Upper lobe of right lung (tissue), 1 donor: ENCODE data around the gene RFESD. TPM values are rescaled to one million over a fixed set of nuclear protein-coding genes. Genes with fewer than 3 reads are reported as not detected.

Experiments
- ATAC-seq: fragments of 200-7000 bp; cut with Tn5 transposase; one replicate; pipeline ENCODE4 v1.9.1; 2020; ENCODE audit warnings: mild to moderate bottlenecking, moderate library complexity
- DNase-seq: peaks from one replicate; pipeline ENCODE4 v3.0.0-alpha.2; 2020
- H3K27ac ChIP-seq: fragments of 200-600 bp; one replicate; pipeline ENCODE4 v1.8.0; 2022
- H3K27me3 ChIP-seq: fragments of 200-600 bp; one replicate; pipeline ENCODE4 v1.8.0; 2022; ENCODE audit warnings: mild to moderate bottlenecking
- H3K36me3 ChIP-seq: fragments of 200-600 bp; one replicate; pipeline ENCODE4 v1.8.0; 2022
- H3K4me1 ChIP-seq: fragments of 200-600 bp; one replicate; pipeline ENCODE4 v1.8.0; 2022
- H3K4me3 ChIP-seq: fragments of 200-600 bp; one replicate; pipeline ENCODE4 v1.8.0; 2022; ENCODE audit warnings: mild to moderate bottlenecking
- H3K9me3 ChIP-seq: fragments of 200-600 bp; one replicate; pipeline ENCODE4 v1.8.0; 2022
- intact Hi-C: fragments of 100-400 bp; cut with DNase I; formaldehyde crosslinking; loops from one replicate; pipeline ENCODE4 v1.11.0; 2022
- total RNA-seq: library from RNA; stranded (reverse); fragmentation: NEBNext Ultra II Directional; extraction: Animal tissue kit (Norgen Biotek cat#: 25700); gene quantifications from one replicate; pipeline ENCODE4 v1.2.1, GENCODE V29; 2021
- TF ChIP-seq, protein P1 (sequence below): fragments of 200-600 bp; IDR thresholded peaks from one replicate; pipeline ENCODE4 v1.8.0; 2022; ENCODE audit warnings: antibody characterized with exemption
- donor health status: DM: no; HTN: yes; CAD: no; lungs with severe emphysema.

Gene RFESD
- total RNA-seq, 1 donor from 2014 or later: 3.7 TPM

DNA sequence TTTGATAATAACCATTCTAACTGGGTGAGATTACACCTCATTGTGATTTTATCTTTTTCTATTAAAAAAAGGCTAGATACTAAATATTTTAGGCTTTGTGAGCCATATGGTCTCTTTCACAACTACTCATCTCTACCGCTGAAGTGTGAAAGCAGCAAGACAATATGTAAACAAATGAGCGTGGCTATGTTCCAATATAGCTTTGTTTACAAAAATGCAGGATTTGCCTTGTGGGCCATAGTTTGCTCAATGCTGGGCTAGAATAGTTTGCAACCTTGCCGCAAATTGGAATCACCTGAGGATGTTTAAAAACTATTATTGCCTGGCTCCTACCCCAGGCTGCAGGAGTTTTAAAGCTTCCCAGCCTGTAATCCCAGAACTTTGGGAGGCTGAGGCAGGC is 36.9 kb upstream of the RFESD start:
- intact Hi-C loops: no loop called here
- TF ChIP-seq, protein P1, sequence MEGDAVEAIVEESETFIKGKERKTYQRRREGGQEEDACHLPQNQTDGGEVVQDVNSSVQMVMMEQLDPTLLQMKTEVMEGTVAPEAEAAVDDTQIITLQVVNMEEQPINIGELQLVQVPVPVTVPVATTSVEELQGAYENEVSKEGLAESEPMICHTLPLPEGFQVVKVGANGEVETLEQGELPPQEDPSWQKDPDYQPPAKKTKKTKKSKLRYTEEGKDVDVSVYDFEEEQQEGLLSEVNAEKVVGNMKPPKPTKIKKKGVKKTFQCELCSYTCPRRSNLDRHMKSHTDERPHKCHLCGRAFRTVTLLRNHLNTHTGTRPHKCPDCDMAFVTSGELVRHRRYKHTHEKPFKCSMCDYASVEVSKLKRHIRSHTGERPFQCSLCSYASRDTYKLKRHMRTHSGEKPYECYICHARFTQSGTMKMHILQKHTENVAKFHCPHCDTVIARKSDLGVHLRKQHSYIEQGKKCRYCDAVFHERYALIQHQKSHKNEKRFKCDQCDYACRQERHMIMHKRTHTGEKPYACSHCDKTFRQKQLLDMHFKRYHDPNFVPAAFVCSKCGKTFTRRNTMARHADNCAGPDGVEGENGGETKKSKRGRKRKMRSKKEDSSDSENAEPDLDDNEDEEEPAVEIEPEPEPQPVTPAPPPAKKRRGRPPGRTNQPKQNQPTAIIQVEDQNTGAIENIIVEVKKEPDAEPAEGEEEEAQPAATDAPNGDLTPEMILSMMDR: no peak
- Histone ChIP-seq H3K9me3 (no peaks in the 10 kb centered on the region), H3K36me3 (no peaks in the 10 kb centered on the region), H3K27ac (no peak overlapping the region), H3K4me1 (no peaks in the 10 kb centered on the region), H3K4me3 (no peak overlapping the region), H3K27me3 (no peaks in the 10 kb centered on the region)
- no peak for ATAC-seq
- no peak for DNase-seq

DNA sequence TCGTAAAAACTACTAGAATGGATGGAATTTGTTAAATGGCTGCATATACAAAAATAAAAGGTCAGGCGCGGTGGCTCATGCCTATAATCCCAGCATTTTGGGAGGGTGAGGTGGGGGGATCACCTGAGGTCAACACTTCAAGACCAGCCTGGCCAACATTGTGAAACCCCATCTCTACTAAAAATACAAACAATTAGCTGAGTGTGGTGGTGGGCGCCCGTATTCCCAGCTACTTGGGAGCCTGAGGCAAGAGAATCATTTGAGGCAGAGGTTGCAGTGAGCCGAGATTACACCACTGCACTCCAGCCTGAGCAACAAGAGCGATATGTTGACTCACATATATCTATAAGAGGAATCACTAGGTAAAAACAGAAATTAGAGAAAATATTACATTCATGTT is 36.0 kb upstream of the RFESD start:
- TF ChIP-seq, protein P1: no peak
- intact Hi-C loops: no loop called here
- no peak for ATAC-seq

DNA sequence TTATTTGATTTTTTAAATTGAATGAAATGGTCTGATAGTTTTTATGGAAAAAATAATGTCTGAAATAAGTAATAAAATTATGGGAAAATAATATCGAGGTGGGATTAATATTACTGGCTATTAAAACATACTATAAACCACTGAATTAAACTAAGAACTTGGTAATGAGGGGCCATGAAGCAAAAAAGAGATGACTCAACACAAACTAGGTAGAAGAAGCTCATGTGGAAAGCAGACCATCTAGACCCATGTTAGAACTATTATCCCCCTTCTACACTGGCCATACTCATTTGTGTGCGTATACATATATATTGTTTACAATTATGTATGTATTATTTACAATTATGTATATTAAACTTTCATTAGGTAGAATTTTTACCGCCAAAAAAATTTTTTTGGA is 35.2 kb upstream of the RFESD start:
- Histone ChIP-seq H3K27me3 (no peaks in the 10 kb centered on the region), H3K36me3 (no peaks in the 10 kb centered on the region), H3K4me1 (no peaks in the 10 kb centered on the region), H3K4me3 (no peak overlapping the region), H3K27ac (no peak overlapping the region), H3K9me3 (no peaks in the 10 kb centered on the region)
- DNase-seq: no peak
- TF ChIP-seq, protein P1: no peak
- intact Hi-C loops: no loop called here
- no peak for ATAC-seq

More for the DNA sequence above, 36.0 kb upstream of the RFESD start:
- DNase-seq: no peak
- Histone ChIP-seq H3K36me3 (no peaks in the 10 kb centered on the region), H3K4me1 (no peaks in the 10 kb centered on the region), H3K27ac (no peak overlapping the region), H3K27me3 (no peaks in the 10 kb centered on the region), H3K9me3 (no peaks in the 10 kb centered on the region), H3K4me3 (no peak overlapping the region)

DNA sequence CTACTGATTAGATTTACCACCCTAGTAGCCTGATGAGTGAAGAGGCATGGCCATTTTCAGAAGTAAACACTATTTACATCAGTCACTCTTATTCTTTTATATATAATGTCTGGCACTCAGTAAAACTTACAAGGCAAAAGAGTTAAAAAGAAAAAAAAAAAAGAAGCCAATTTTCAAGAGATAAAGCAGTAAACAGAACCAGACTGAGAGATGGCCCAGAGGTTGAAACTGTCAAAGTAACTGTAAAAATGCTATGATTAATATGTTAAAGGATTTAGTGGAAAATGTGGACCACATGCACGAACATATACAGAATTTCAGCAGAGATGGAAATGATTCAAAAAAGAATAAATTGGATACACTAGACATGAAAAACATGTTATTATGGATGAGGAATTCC is 33.1 kb upstream of the RFESD start:
- intact Hi-C loops: no loop called here
- TF ChIP-seq, protein P1: no peak
- no peak for ATAC-seq

DNA sequence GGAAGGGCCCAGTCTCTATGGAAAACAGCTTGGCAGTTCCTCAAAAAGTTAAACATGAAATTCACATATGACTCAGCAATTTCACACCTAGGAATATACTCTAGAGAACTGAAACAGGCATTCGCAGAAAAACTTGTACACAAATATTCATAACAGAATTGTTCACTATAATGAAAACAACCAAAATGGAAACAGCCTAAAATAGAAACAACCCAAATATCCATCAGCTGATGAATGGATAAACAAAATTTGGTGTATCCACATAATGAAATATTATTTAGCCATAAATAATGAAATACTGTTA is 31.5 kb upstream of the RFESD start:
- Histone ChIP-seq H3K4me1 (peaks cover 10% of the 10 kb centered on the region), H3K27me3 (peaks cover 10% of the 10 kb centered on the region), H3K27ac (no peak overlapping the region), H3K9me3 (no peaks in the 10 kb centered on the region), H3K36me3 (no peaks in the 10 kb centered on the region), H3K4me3 (no peak overlapping the region)
- TF ChIP-seq, protein P1: no peak
- ATAC-seq: no peak
- no peak for DNase-seq
- intact Hi-C loops: no loop called here

More for the DNA sequence above, 33.1 kb upstream of the RFESD start:
- H3K9me3 ChIP-seq: no peaks in the 10 kb centered on the region
- DNase-seq: no peak
- H3K27me3 ChIP-seq: no peaks in the 10 kb centered on the region
- no peaks in the 10 kb centered on the region for H3K4me1 ChIP-seq
- H3K27ac ChIP-seq: no peak overlapping the region
- no peak overlapping the region for H3K4me3 ChIP-seq
- no peaks in the 10 kb centered on the region for H3K36me3 ChIP-seq

DNA sequence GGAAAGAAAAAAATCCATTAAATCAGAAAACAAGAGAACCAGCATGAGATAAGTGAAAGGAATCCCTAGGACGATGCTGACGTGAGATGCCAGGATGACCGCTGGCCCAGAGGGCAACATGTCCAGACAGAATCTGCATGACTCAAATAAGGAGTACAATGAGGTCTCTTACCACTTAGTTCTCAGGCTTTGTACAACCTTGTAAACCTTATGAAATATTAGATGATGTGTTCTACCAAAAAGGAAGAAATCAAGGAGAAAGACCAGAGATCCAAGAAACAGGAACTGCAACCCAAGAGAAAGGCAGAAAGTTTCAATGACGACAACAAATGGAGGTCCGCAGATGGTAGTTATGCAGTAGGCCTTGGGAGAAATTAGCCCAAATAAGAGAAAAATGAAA is 29.5 kb upstream of the RFESD start:
- Histone ChIP-seq H3K4me1 (peaks cover 21% of the 10 kb centered on the region), H3K36me3 (no peaks in the 10 kb centered on the region), H3K9me3 (no peaks in the 10 kb centered on the region), H3K27me3 (peaks cover 10% of the 10 kb centered on the region), H3K27ac (no peak overlapping the region), H3K4me3 (no peak overlapping the region)
- intact Hi-C loops: no loop called here
- ATAC-seq (no peak), DNase-seq (no peak)
- TF ChIP-seq, protein P1: no peak
